SK-N-SH (cell line): ENCODE data around the gene SOX18. TPM values are rescaled to one million over a fixed set of nuclear protein-coding genes. Genes with fewer than 3 reads are reported as not detected.

Experiments
- CTCF ChIA-PET: fragments of 300-600, 350-600 bp; formaldehyde crosslinking; extraction: SDS; loops from one replicate; lab custom pipeline; 2021; lab: Yijun Ruan, JAX
- POLR2A ChIA-PET: fragments of 350-600 bp; sonication (Branson Sonifier 250); formaldehyde crosslinking; extraction: SDS; loops from one replicate; lab custom pipeline; 2020; ENCODE audit warnings: antibody characterized with exemption, inconsistent platforms; lab: Yijun Ruan, JAX
- DNase-seq: peaks from one replicate; pipeline ENCODE4 v3.0.0; 2012
- H2AFZ ChIP-seq: fragments of 200-600 bp; sonication (generic); 2 replicates; pipeline ENCODE4 v1.8.1; 2016; ENCODE audit warnings: antibody characterized with exemption, mild to moderate bottlenecking, low read depth
- H3F3A ChIP-seq: fragments of 200-600 bp; sonication (generic); replicated peaks from 2 replicates; pipeline ENCODE3; 2016; ENCODE audit warnings: antibody characterized with exemption, mild to moderate bottlenecking; ENCODE audit not compliant: insufficient read depth
- H3K27ac ChIP-seq, 2 experiments: fragments of 200-500 bp in 1 of 2; fragments of 200-600 bp in 1 of 2; sonication (Bioruptor generic) in 1 of 2; sonication (generic), shearing (Covaris generic) in 1 of 2; 2 replicates each; pipeline versions ENCODE4 v1.5.1 to v1.6.1; 2014 to 2016; ENCODE audit warnings: low read depth in 2 of 2, inconsistent platforms in 1 of 2, low read length in 1 of 2, mild to moderate bottlenecking in 1 of 2, mixed read lengths in 1 of 2
- H3K27me3 ChIP-seq: fragments of 200-600 bp; sonication (generic), shearing (Covaris generic); 2 replicates; pipeline ENCODE4 v1.6.1; 2016; ENCODE audit warnings: mixed run types; ENCODE audit not compliant: insufficient read depth
- H3K36me3 ChIP-seq, 2 experiments: fragments of 200-500 bp in 1 of 2; fragments of 200-600 bp in 1 of 2; sonication (Bioruptor generic) in 1 of 2; sonication (generic) in 1 of 2; replicated peaks in 1 of 2; 2 replicates each; pipeline versions ENCODE3 to v1.5.1; 2014 to 2016; ENCODE audit warnings: low read length in 1 of 2, mild to moderate bottlenecking in 1 of 2; ENCODE audit not compliant: insufficient read depth in 2 of 2, control insufficient read depth in 1 of 2
- H3K4me1 ChIP-seq, 2 experiments: fragments of 200-500 bp in 1 of 2; fragments of 200-600 bp in 1 of 2; sonication (Bioruptor generic) in 1 of 2; sonication (generic), shearing (Covaris generic) in 1 of 2; 2 replicates each; pipeline versions ENCODE4 v1.5.1 to v1.6.1; 2014 to 2016; ENCODE audit warnings: low read depth in 1 of 2, low read length in 1 of 2, mixed run types in 1 of 2; ENCODE audit not compliant: insufficient read depth in 2 of 2, control insufficient read depth in 1 of 2
- H3K4me2 ChIP-seq: fragments of 200-600 bp; sonication (generic), shearing (Covaris generic); 2 replicates; pipeline ENCODE4 v1.6.1; 2017; ENCODE audit warnings: mixed run types
- H3K4me3 ChIP-seq, 2 experiments: fragments of 200-500 bp in 1 of 2; fragments of 200-600 bp in 1 of 2; sonication (Bioruptor generic) in 1 of 2; sonication (generic), shearing (Covaris generic) in 1 of 2; 2 replicates each; pipeline versions ENCODE4 v1.5.1 to v1.8.1; 2014 to 2016; ENCODE audit warnings: low read depth in 2 of 2, inconsistent platforms in 1 of 2, low read length in 1 of 2, mild to moderate bottlenecking in 1 of 2, mixed read lengths in 1 of 2, moderate library complexity in 1 of 2
- H3K79me2 ChIP-seq: fragments of 200-600 bp; sonication (generic); 2 replicates; pipeline ENCODE4 v1.8.1; 2017; ENCODE audit warnings: mild to moderate bottlenecking; ENCODE audit not compliant: insufficient read depth
- H3K9ac ChIP-seq: fragments of 200-600 bp; sonication (generic); 2 replicates; pipeline ENCODE4 v1.6.1; 2017; ENCODE audit warnings: mixed run types
- H3K9me2 ChIP-seq: fragments of 200-600 bp; sonication (generic); 2 replicates; pipeline ENCODE4 v1.6.1; 2017; ENCODE audit warnings: mixed run types
- H3K9me3 ChIP-seq: fragments of 200-600 bp; sonication (generic); 2 replicates; pipeline ENCODE4 v1.6.1; 2017; ENCODE audit warnings: mixed run types, mild to moderate bottlenecking, moderate library complexity
- H4K20me1 ChIP-seq: fragments of 200-600 bp; sonication (generic); 2 replicates; pipeline ENCODE4 v1.6.1; 2017; ENCODE audit warnings: mild to moderate bottlenecking, mixed run types; ENCODE audit not compliant: insufficient read depth
- CTCF ChIP-seq: fragments of 200-600 bp; sonication (generic); IDR thresholded peaks from 2 replicates; pipeline ENCODE4 v1.6.1; 2017; ENCODE audit warnings: antibody characterized with exemption, mild to moderate bottlenecking, moderate library complexity
- ELF1 ChIP-seq: IDR thresholded peaks from 2 replicates; pipeline ENCODE4 v1.4.0; 2012
- EZH2phosphoT487 ChIP-seq: fragments of 200-600 bp; sonication (generic); IDR thresholded peaks from 2 replicates; pipeline ENCODE4 v1.6.1; 2017; ENCODE audit warnings: low read depth, mixed run types, mild to moderate bottlenecking, antibody characterized with exemption, moderate library complexity, borderline replicate concordance
- FOSL2 ChIP-seq: IDR thresholded peaks from 2 replicates; pipeline ENCODE4 v1.4.0; 2012; ENCODE audit warnings: low read depth, mild to moderate bottlenecking, moderate library complexity, borderline replicate concordance
- FOXM1 ChIP-seq: IDR thresholded peaks from 2 replicates; pipeline ENCODE4 v1.4.0; 2012; ENCODE audit warnings: low read depth, mild to moderate bottlenecking
- GABPA ChIP-seq: IDR thresholded peaks from 2 replicates; pipeline ENCODE4 v1.4.0; 2012; ENCODE audit warnings: low read depth, mild to moderate bottlenecking
- GATA2 ChIP-seq: sonication (generic); formaldehyde crosslinking; IDR thresholded peaks from 2 replicates; pipeline ENCODE4 v1.5.0; 2020; ENCODE audit warnings: mild to moderate bottlenecking, missing genetic modification reagents
- IRF3 ChIP-seq: fragments of 150-350 bp; IDR thresholded peaks from 2 replicates; pipeline ENCODE4 v1.6.1; 2016; ENCODE audit warnings: mild to moderate bottlenecking, low read depth, low read length
- MEF2A ChIP-seq: IDR thresholded peaks from 2 replicates; pipeline ENCODE4 v1.4.0; 2012; ENCODE audit warnings: low read depth, borderline replicate concordance
- MXI1 ChIP-seq: IDR thresholded peaks from 2 replicates; pipeline ENCODE4 v1.6.1; 2012; ENCODE audit warnings: mild to moderate bottlenecking, low read depth, low read length, improper control_type of control experiment
- RAD21 ChIP-seq: IDR thresholded peaks from 2 replicates; pipeline ENCODE4 v1.6.1; 2012; ENCODE audit warnings: mild to moderate bottlenecking, low read length
- REST ChIP-seq: IDR thresholded peaks from 2 replicates; pipeline ENCODE4 v1.6.1; 2012; ENCODE audit warnings: mild to moderate bottlenecking, low read depth, low read length, moderate library complexity
- RFX5 ChIP-seq: IDR thresholded peaks from 2 replicates; pipeline ENCODE4 v1.6.1; 2012; ENCODE audit warnings: mild to moderate bottlenecking, improper control_type of control experiment, low read length
- SIN3A ChIP-seq: IDR thresholded peaks from 2 replicates; pipeline ENCODE4 v1.6.1; 2012; ENCODE audit warnings: low read depth, mild to moderate bottlenecking, low read length, moderate library complexity, borderline replicate concordance
- SMC3 ChIP-seq: IDR thresholded peaks from 2 replicates; pipeline ENCODE4 v1.6.1; 2012; ENCODE audit warnings: low read depth, low read length, improper control_type of control experiment
- TCF12 ChIP-seq: IDR thresholded peaks from 2 replicates; pipeline ENCODE4 v1.4.0; 2012
- TEAD4 ChIP-seq: IDR thresholded peaks from 2 replicates; pipeline ENCODE4 v1.4.0; 2012; ENCODE audit warnings: mild to moderate bottlenecking, borderline replicate concordance; ENCODE audit not compliant: insufficient read depth
- USF1 ChIP-seq: IDR thresholded peaks from 2 replicates; pipeline ENCODE4 v1.4.0; 2012; ENCODE audit warnings: low read depth, borderline replicate concordance
- USF2 ChIP-seq: fragments of 150-350 bp; IDR thresholded peaks from 2 replicates; pipeline ENCODE4 v1.6.1; 2017; ENCODE audit warnings: antibody characterized with exemption, low read length, low read depth, borderline replicate concordance
- ZBTB33 ChIP-seq: IDR thresholded peaks from 2 replicates; pipeline ENCODE4 v1.4.0; 2012; ENCODE audit warnings: low read depth, borderline replicate concordance
- WGBS: methylation state at CpG from one replicate; pipeline ENCODE4 v1.1.6; 2017; ENCODE audit warnings: low lambda C conversion rate; 5-methylcytosine and 5-hydroxymethylcytosine counted together
- polyA plus RNA-seq, 3 experiments: library from polyadenylated mRNA; depleted of rRNA; stranded (reverse); fragments of >200 nt; gene quantifications; 2 replicates each; pipeline ENCODE4 v1.2.3, GENCODE V29; 2012

The SOX18 gene
- polyA plus RNA-seq, 1 of the 3 experiments (the other 2 are of a cell fraction): not detected

- Histone ChIP-seq H3K36me3 (no peaks in the 10 kb centered on the region), H3K27ac (no peak overlapping the region), H2AFZ (no peak overlapping the region), H3K9me2 (no peaks in the 10 kb centered on the region), H3F3A (peaks cover 4% of the 10 kb centered on the region), H4K20me1 (no peaks in the 10 kb centered on the region), H3K79me2 (peaks cover 15% of the 10 kb centered on the region; the same call in 1 of the 2 replicates), H3K4me2 (peak overlapping the region; percentile 96; the same call in 1 of the 2 replicates), H3K27me3 (no peaks in the 10 kb centered on the region), H3K9me3 (no peaks in the 10 kb centered on the region), H3K4me1 (peaks cover 14 to 21% of the 10 kb centered on the region in 2 experiments; a peak in 2 of 4 replicates), H3K4me3 (no peak overlapping the region), H3K9ac (no peak overlapping the region)
- WGBS: 85% methylated on average over 20 of the region's 27 CpGs
- no peak for DNase-seq
- POLR2A ChIA-PET: no interaction called here
- CTCF ChIA-PET: interaction anchor here (1.2 to 2.3 kb wide), 2 partner anchors 16 to 27 kb away, joined by 3 to 12 read pairs; no protein-coding TSS in a partner anchor
- TF ChIP-seq CTCF (no peak), USF1 (no peak), MXI1 (no peak), USF2 (no peak), SMC3 (no peak), TEAD4 (no peak), REST (no peak), TCF12 (no peak), SIN3A (no peak), ELF1 (no peak), RFX5 (no peak), MEF2A (no peak), EZH2phosphoT487 (no peak), GATA2 (CRISPR knock-in tag) (no peak), IRF3 (no peak), GABPA (no peak), ZBTB33 (no peak), FOSL2 (no peak), RAD21 (no peak), FOXM1 (no peak)
Observed at GRCh38 chr20:64065062-64065973, 15.9 kb upstream of the SOX18 start.
